Astrocyte of the hippocampus (primary cell): Measurements from ENCODE around the gene AP1S2.
"Not testable (repeated sequence)": the region's sequence is repeated elsewhere in the genome, so short reads cannot be mapped to it uniquely, and the experiment has no call there.

ENCODE experiments used
- DNase-seq: peaks from one replicate; pipeline ENCODE4 v3.0.0; 2011; ENCODE audit warnings: low read depth, low spot score

Gene AP1S2

GRCh38 chrX:15854712-15855567, at the start of gene AP1S2:
Gene AP1S2, minus strand, starts transcription at chrX:15854813. Its CDS starts 2,289 bp downstream, at chrX:15852524.
- DNase-seq, result peak; percentile 98

GRCh38 chrX:15903186-15903681, 48.6 kb upstream of the AP1S2 start:
- no peak for DNase-seq

GRCh38 chrX:15895334-15895733, 40.7 kb upstream of the AP1S2 start:
- no peak for DNase-seq

GRCh38 chrX:15894724-15895123, 40.1 kb upstream of the AP1S2 start:
- DNase-seq, result no peak

GRCh38 chrX:15890463-15890862, 35.9 kb upstream of the AP1S2 start:
- no peak for DNase-seq

GRCh38 chrX:15888062-15888461, 33.4 kb upstream of the AP1S2 start:
- no peak for DNase-seq

- DNase-seq, result no peak
These were observed 28.9 kb upstream of the AP1S2 start for GRCh38 chrX:15883540-15883863.

GRCh38 chrX:15882704-15883539, 28.3 kb upstream of the AP1S2 start:
- no peak for DNase-seq

GRCh38 chrX:15881381-15881897, 26.8 kb upstream of the AP1S2 start:
- no peak for DNase-seq

- DNase-seq, result not testable (repeated sequence)
These were observed 23.3 kb upstream of the AP1S2 start for GRCh38 chrX:15877914-15878313.

- DNase-seq, result peak; percentile 63
These were observed 22.8 kb upstream of the AP1S2 start for GRCh38 chrX:15877380-15877779.

- no peak for DNase-seq
These were observed 20.1 kb upstream of the AP1S2 start for GRCh38 chrX:15874672-15875071.

GRCh38 chrX:15873566-15873965, 19.0 kb upstream of the AP1S2 start:
- DNase-seq, result peak; percentile 73

- DNase-seq, result no peak
These were observed 15.7 kb upstream of the AP1S2 start for GRCh38 chrX:15870310-15870709.

GRCh38 chrX:15869695-15870094, 15.1 kb upstream of the AP1S2 start:
- no peak for DNase-seq

GRCh38 chrX:15866147-15866546, 11.5 kb upstream of the AP1S2 start:
- no peak for DNase-seq

GRCh38 chrX:15864629-15865028, 10.0 kb upstream of the AP1S2 start:
- DNase-seq, result no peak

GRCh38 chrX:15864023-15864422, 9.4 kb upstream of the AP1S2 start:
- no peak for DNase-seq

GRCh38 chrX:15860921-15861320, 6.3 kb upstream of the AP1S2 start:
- no peak for DNase-seq

GRCh38 chrX:15858051-15858450, 3.4 kb upstream of the AP1S2 start:
- no peak for DNase-seq

GRCh38 chrX:15856636-15857035, 2.0 kb upstream of the AP1S2 start:
- no peak for DNase-seq

GRCh38 chrX:15856222-15856587, 1.6 kb upstream of the AP1S2 start:
- no peak for DNase-seq
